ENCODE results near the gene MCM9. TPM values are rescaled to one million over a fixed set of nuclear protein-coding genes. Genes with fewer than 3 reads are reported as not detected.

The MCM9 gene
- total and polyA plus RNA-seq, 2 of the 13 experiments (the other 11 are each of a cell fraction or from before 2014, with no cell fraction given), result 3.8 to 17.2 TPM

GRCh38 chr6:118934461-118935330 lies at the start of gene MCM9 (continued):
- TF ChIP-seq NFAT5 (CRISPR knock-in tag; IDR thresholded peaks at IDR 0.05), result 0 out of 2 replicates have a peak, but pooled peaks have one; percentile 57
- TF ChIP-seq HDAC1 (CRISPR knock-in tag; IDR thresholded peaks at IDR 0.05), result peak; percentile 38
- TF ChIP-seq RFX1 (IDR thresholded peaks at IDR 0.05), result no peak
- TF ChIP-seq SPEN (CRISPR knock-in tag; IDR thresholded peaks at IDR 0.05; ENCODE audit: low read depth), result peak; percentile 87; the same call in 1 of the 2 replicates
- TF ChIP-seq IRF2 (CRISPR knock-in tag; IDR thresholded peaks at IDR 0.05), result no peak
- peak; percentile 98 for TF ChIP-seq DZIP1 (CRISPR knock-in tag; IDR thresholded peaks at IDR 0.05)
- TF ChIP-seq ZNF256 (CRISPR knock-in tag; conservative IDR thresholded peaks at IDR 0.05), result no peak
- peak; percentile 97 for TF ChIP-seq ZFY (CRISPR knock-in tag; IDR thresholded peaks at IDR 0.05)
- no peak for TF ChIP-seq HNRNPUL1 (IDR thresholded peaks at IDR 0.05; ENCODE audit: low read depth, low read length)
- peak; percentile 82; the same call in 1 of the 2 replicates for TF ChIP-seq KDM5B (CRISPR knock-in tag; IDR thresholded peaks at IDR 0.05; ENCODE audit: borderline replicate concordance)
- no peak for TF ChIP-seq ELK4 (CRISPR knock-in tag; IDR thresholded peaks at IDR 0.05; ENCODE audit: borderline replicate concordance)
- TF ChIP-seq TBP (CRISPR knock-in tag; IDR thresholded peaks at IDR 0.05), result no peak; the same call in 1 of the 2 replicates
- peak; percentile 56 for TF ChIP-seq NR2C2 (CRISPR knock-in tag; IDR thresholded peaks at IDR 0.05; ENCODE audit: borderline replicate concordance)
- no peak for TF ChIP-seq CCAR2 (optimal IDR thresholded peaks at IDR 0.05; ENCODE audit: low read depth, low read length)
- no peak; the same call in none of the 2 replicates for TF ChIP-seq ZNF639 (CRISPR knock-in tag; conservative IDR thresholded peaks at IDR 0.05)
- TF ChIP-seq GLMP (CRISPR knock-in tag; IDR thresholded peaks at IDR 0.05; ENCODE audit: borderline replicate concordance), result no peak
- peak; percentile 69 for TF ChIP-seq SALL1 (CRISPR knock-in tag; IDR thresholded peaks at IDR 0.05)
